HK-2 (cell line): ENCODE data around the gene MKNK2.
"Not testable (repeated sequence)": the region's sequence is repeated elsewhere in the genome, so short reads cannot be mapped to it uniquely, and the experiment has no call there.

Experiments
- DNase-seq: peaks from one replicate; pipeline ENCODE4 v3.0.0-alpha.2; 2018; ENCODE audit not compliant: unreplicated experiment

Gene MKNK2

DNA sequence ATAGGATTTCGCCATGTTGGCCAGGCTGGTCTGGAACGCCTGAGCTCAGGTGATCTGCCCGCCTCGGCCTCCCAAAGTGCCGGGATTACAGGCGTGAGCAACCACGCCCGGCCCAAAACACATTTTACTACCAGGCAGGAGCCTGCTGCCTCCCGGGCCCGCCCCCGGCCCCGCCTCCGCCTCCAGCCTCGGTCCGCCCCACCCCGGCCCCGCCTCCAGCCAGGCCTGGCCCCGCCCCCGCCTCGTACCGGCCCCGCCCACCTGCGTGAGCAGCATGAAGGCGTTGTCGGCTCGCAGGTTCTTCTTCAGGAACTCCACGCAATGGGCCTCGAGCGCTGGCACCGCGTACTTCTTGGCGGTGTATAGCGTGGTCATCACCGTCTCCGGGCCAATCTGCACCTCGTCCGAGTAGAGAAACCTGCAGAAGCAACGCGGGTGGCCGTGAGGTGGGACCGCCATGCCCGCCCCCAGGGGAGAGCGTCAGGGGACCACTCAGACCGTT is 58.2 kb downstream of the MKNK2 start:
- DNase-seq, result no peak

DNA sequence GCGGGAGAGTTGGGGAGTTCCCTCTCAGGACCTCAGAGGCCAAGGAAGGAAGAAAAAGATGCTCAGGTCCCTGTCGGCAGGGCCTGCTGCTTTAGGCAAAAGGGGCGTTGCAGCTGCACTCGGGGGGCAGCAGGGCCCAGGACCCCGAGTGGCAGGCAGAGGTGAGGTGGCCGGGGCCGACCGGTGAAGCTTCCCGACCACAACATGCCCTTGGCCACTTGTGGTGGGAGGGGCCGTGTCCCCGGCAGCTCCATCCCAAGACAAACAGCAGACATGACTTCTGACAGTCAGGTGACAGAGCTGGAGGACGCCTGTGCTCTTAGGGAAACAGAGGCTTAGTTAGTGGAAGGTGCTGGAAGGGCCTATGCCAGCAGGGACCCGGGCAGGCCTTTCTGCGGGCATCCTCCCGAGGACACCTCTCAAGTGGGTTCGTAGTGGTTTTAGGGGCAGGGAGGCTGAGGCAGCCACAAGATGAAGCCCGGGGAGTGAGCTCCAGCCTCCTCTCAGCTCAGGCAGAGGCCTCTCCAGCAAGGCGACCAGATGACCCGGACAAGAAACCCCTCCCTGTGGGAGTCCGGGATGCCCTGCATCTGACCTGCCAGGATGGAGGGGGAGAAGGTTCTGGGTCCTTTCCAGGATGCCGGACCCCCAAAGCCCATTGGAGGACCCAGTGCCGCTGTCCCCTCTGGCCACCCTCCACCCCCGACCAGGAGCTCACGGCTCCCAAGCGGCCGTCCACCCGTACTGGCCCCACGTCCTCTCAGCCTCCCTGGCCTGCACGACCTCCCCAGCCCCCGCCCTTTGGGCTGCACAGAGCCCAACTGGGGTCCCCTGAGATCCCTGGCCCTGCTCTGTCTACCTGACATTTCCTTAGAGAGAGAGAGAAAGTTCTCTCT is 59.8 kb downstream of the MKNK2 start:
- no peak for DNase-seq

DNA sequence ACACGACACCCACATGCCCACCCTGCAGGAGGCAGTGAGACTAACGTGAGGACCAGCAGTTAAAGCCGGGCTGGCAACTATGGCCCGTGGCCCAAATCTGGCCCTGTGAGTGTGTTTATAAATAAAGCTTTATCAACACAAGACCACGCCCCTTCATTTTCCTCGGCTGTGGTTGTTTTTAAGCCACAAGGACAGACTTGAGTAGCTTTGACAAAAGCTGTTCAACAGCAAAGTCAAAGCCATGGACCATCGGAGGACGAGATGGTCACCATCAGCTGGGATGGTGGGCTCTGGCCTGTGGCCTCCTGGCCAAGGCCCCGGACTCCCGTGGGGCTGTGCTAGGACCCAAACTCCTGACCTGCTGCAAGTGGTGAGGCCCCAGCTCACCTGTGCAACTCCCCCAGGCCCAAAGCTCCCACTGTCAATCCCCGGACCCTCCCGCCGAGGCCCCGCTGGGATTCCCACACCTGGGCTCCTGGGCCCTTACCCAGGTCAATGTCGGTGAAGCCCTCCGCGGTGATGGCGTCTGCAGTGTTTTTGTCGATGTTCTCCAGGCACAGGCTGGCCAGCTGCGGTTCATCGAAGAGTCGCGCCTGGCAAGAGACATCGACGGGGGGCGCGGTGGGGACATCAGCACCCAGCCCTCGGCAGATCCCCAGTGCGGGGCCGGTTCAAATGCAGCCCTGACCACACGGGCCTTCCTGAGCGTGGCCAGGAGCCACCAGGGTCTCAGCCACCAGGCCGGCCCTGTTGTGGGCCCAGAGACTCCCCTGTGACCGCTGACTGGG is 60.6 kb downstream of the MKNK2 start:
- DNase-seq, result no peak

DNA sequence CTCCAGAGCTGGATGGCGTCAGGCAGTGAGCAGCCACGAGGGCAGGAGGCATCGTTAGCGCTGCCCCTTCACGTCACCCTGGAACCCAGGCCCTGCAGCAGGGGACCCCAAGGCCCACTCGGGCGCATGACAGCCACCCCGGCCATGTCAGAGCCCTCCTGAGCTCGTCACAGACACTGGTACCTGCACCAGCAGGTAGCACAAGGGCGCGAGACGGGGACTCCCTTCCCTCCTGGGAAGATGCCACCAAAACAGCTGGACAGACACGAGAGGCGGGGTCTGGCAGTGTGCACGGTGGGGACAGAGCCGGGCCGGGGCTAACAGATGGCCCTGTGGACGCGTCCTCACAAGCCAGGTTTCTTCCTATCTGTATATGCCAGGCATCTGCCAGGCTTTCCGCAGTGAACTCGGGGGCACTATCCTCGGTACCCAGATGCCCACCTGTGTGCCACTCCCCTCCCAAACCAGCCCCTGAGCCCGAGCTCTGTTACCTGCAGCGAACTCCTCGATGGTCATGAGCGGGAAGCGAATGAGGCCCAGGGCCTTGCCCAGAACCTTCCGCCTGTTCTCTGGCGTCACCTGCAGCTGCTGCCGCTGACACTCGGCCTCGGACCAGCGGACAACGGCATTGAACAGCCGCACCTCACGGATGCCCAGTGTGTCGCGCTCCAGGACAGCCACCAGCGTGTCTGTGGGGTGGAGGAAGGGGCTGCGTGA is 61.4 kb downstream of the MKNK2 start:
- DNase-seq, result no peak

DNA sequence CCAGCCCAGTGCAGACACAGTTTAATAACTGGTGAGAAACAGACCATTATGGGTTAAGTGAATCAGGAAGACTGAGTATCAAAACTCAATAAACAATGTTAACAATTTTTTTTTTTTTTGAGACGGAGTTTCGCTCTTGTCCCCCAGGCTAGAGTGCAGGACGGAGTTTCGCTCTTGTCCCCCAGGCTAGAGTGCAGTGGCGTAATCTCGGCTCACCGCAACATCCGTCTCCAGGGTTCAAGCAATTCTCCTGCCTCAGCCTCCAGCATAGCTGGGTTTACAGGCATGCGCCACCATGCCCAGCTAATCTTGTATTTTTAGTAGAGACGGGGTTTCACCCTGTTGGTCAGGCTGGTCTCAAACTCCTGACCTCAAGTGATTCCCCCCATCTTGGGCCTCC is 62.6 kb downstream of the MKNK2 start:
- DNase-seq, result not testable (repeated sequence)
